ENCODE measurements around the gene LST1. TPM values are rescaled to one million over a fixed set of nuclear protein-coding genes. Genes with fewer than 3 reads are reported as not detected.

LST1 gene
- total and polyA plus RNA-seq, 2 of the 8 experiments (the other 6 are each of a cell fraction or from before 2014, with no cell fraction given) = not detected

GRCh38 chr6:31581434-31582229 is 4.4 kb upstream of the LST1 start:
- ChIA-PET CTCF (ENCODE audit: partially characterized antibody) (interaction anchor here (0.9 to 22.0 kb wide), 8 partner anchors 0 to 44 kb away, joined by 3 to 640 read pairs (median 34); partner anchors contain the start of genes ATP6V1G2, DDX39B, LST1 and LTB), POLR2A (ENCODE audit: partially characterized antibody) (interaction anchor here (0.8 to 12.2 kb wide), 14 partner anchors 11 to 83 kb away, joined by 3 to 110 read pairs (median 5); partner anchors contain the start of genes ATP6V1G2, DDX39B, GPANK1 and MCCD1)
- Histone ChIP-seq H3K4me2 (ENCODE audit: insufficient read depth in 1 of 2, low read depth in 2 of 2, low read length in 2 of 2) (peak overlapping the region; percentile 62 to 84), H2BK5ac (ENCODE audit: low read depth, low read length) (peak overlapping the region; percentile 35; the same call in 1 of the 2 replicates), H2AK5ac (ENCODE audit: low read depth, low read length) (no peak overlapping the region; the same call in 1 of the 2 replicates), H4K91ac (replicated peaks; ENCODE audit: insufficient read length, low read length) (no peak overlapping the region), H3K9ac (replicated peaks in 1 of 4; ENCODE audit: extremely low read depth in 1 of 4, low read depth in 3 of 4, low read length in 3 of 4) (peak overlapping the region in 3 of 4 experiments; percentile 22 to 57 (median 51); a peak in 5 of 7 replicates), H3K4me3 (ENCODE audit: extremely low read depth in 1 of 4, insufficient read depth in 2 of 4, low read depth in 3 of 4, low read length in 4 of 4) (peak overlapping the region; percentile 54 to 89 (median 80)), H3K23ac (ENCODE audit: insufficient read length) (no peak overlapping the region), H3K27ac (ENCODE audit: low read depth, low read length) (no peak overlapping the region), H2BK12ac (ENCODE audit: low read depth, low read length) (peak overlapping the region; percentile 75; the same call in 1 of the 2 replicates), H3K4ac (replicated peaks; ENCODE audit: insufficient read length, low read depth, low read length) (peak overlapping the region; percentile 61), H2BK20ac (ENCODE audit: low read length) (0 out of 2 replicates have a peak overlapping the region, but pooled peaks have one; percentile 3), H4K8ac (ENCODE audit: extremely low read depth, insufficient read depth, low read length) (no peak overlapping the region; the same call in 1 of the 2 replicates), H2AFZ (ENCODE audit: low read length) (peak overlapping the region; percentile 79), H3K27me3 (replicated peaks in 1 of 4; ENCODE audit: control insufficient read depth in 3 of 4, extremely low read depth in 1 of 4, insufficient read depth in 3 of 4, low read length in 3 of 4) (peaks cover 0 to 8% (median 7%) of the 10 kb centered on the region in 4 experiments; a peak in 5 of 7 replicates), H4K5ac (ENCODE audit: insufficient read length, low read depth, low read length) (no peak overlapping the region), H3K36me3 (ENCODE audit: control insufficient read depth in 2 of 4, insufficient read depth in 4 of 4, low read length in 3 of 4) (no peaks in the 10 kb centered on the region), H3K9me3 (ENCODE audit: insufficient read depth in 2 of 2, low read depth in 1 of 2, low read length in 1 of 2) (no peaks in the 10 kb centered on the region), H3K79me2 (ENCODE audit: control insufficient read depth in 1 of 2, insufficient read depth in 2 of 2, low read length in 2 of 2) (no peaks in the 10 kb centered on the region), H3K18ac (ENCODE audit: extremely low read depth, low read length) (peak overlapping the region; percentile 71), H3K56ac (replicated peaks; ENCODE audit: insufficient read length, low read depth, low read length) (peak overlapping the region; percentile 32), H3K4me1 (replicated peaks in 1 of 4; ENCODE audit: control insufficient read depth in 3 of 4, insufficient read depth in 4 of 4, low read length in 3 of 4) (peaks cover 0 to 6% (median 6%) of the 10 kb centered on the region in 4 experiments; a peak in 6 of 7 replicates), H3K23me2 (ENCODE audit: low read depth, low read length) (peaks cover 9% of the 10 kb centered on the region; the same call in 1 of the 2 replicates), H2BK15ac (ENCODE audit: low read length) (0 out of 2 replicates have a peak overlapping the region, but pooled peaks have one; percentile 88), H4K20me1 (replicated peaks in 1 of 2; ENCODE audit: control insufficient read depth in 1 of 2, insufficient read depth in 2 of 2, low read length in 2 of 2) (no peaks in the 10 kb centered on the region), H3K14ac (ENCODE audit: insufficient read length) (no peak overlapping the region), H3K79me1 (ENCODE audit: low read depth, low read length) (no peaks in the 10 kb centered on the region), H2BK120ac (replicated peaks; ENCODE audit: low read depth, low read length) (no peak overlapping the region)
- DNase-seq (ENCODE audit: low read depth in 1 of 2, low spot score in 2 of 2) = no peak
- 30% methylated on average over 21 of the region's 21 CpGs; no CpG with 5 or more reads in 1 of the 2 experiments for WGBS, 2 experiments (ENCODE audit: extremely low coverage in 1 of 2, insufficient coverage in 1 of 2, insufficient read length in 1 of 2, insufficient replicate concordance in 2 of 2, low coverage in 1 of 2, low lambda C conversion rate in 2 of 2, missing lambda C conversion rate in 1 of 2)
- no peak for TF ChIP-seq HDAC6 (IDR thresholded peaks at IDR 0.05; ENCODE audit: low read depth, low read length)
- TF ChIP-seq RBBP5 (IDR thresholded peaks at IDR 0.05; ENCODE audit: borderline replicate concordance, low read depth, low read length) = 0 out of 2 replicates have a peak, but pooled peaks have one; percentile 31
- no peak for FAIRE-seq
